HL-60/S4 treated with phorbol 12-myristate 13-acetate at 8.2 ng/mL for 4 days and 3 days (cell line): Measurements from ENCODE around the gene SLC41A1.
"Not testable (repeated sequence)": the region's sequence is repeated elsewhere in the genome, so short reads cannot be mapped to it uniquely, and the experiment has no call there.

ENCODE experiments used
- in situ Hi-C: fragments of 300-500 bp; cut with MboI; formaldehyde crosslinking; loops from 2 replicates; pipeline ENCODE4 v1.15.0; 2022; ENCODE audit warnings: low sequenced_read_pairs

SLC41A1 gene

DNA sequence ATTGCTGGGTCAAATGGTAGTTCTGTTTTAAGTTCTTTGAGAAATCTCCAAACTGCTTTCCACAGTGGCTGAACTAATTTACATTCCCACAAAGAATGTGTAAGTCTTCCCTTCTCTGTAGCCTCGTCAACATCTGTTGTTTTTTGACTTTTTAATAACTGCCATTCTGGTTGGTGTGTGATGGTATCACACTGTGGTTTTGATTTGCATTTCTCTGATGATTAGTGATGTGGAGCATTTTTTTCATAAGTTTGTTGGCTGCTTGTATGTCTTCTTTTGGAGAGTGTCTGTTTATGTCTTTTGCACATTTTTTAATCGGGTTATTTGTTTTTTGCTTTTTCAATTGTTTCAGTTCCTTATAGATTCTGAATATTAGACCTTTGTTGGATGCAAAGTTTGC, 10.3 kb upstream of the SLC41A1 start:
- in situ Hi-C loops = not testable (repeated sequence)

DNA sequence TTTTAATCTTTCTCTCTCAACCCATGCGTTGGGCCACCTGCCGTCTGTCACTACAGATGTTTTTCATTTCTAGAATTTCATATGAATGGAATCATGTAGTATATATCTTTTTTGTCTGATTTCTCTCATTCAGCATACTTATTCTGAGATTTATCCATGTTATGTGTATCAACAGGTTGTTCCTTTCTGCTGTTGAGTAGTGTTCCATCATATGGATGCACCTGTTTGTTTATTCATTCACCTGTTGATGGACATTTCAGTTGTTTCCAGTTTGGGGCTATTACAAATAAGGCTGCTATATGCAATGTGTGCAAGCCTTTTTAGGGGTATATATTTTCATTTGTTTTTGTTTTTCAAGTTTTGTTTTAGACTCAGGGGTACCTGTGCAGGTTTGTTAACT, 9.4 kb upstream of the SLC41A1 start:
- in situ Hi-C loops = no loop called here

GRCh38 chr1:205817988-205818387, 5.0 kb upstream of the SLC41A1 start:
- in situ Hi-C loops = no loop called here

DNA sequence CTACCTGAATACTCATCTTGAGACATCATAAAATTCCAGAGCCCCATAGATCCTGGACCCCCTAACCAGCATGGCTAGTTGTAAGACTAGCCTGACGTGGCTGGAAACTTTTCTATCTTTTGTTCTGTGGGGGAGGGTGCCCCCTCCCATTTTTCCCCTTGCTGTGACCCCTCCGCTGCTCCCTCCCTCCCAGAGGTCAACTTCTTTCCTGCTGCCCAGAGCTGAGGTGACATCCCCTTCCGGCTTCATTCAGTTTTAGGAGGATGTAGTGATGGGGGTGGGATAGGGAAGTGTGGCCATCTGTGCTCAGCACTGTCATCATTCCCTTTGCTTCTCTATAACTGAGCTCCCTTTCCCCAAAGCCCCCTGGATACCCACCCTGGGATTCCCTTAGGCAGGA, 4.4 kb upstream of the SLC41A1 start:
- in situ Hi-C loops = no loop called here

DNA sequence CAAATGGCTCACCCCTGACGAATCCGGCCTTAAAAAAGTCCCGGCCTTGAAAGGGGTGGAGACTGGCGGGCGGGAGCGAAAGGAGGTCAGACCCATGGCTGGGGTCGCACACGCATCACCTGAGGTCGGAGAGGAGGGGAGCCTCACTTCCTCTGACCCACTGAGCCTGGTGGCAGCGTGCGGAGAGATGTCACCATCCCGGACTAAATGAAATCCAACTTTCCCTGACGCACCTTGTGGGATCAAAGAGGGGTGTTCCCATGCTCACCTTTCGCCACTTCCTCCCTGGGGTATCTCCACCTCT, 709 bp upstream of the SLC41A1 start:
- in situ Hi-C loops = no loop called here

DNA sequence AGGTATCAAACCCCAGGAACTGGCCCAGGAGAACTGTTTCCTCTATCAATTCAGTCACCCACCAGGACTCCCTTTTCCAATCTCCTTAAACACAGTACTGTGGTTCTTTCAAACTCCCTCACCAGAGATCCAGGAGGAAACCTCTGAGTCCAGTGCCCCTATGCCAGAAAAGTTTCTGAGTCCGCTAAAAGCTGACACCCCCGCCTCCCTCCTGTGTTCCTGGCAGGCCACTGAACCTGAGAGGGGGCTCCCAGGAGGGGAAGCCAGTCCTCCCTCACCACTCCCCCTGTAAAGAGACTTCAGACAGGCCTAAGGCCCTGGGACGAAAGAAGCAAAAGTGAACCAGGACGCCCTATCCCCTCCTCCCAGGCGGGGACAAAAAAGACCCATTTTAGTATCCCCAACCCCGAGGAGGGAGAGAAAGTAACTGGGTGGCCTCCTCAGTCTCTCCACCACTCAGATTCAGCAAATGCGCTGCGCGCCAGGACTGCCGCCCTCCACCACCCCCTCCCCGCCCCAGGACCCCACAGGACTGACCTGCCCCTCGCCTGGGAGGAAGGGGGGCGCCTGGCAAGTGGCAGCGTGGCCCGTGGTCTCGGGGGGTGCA, 624 bp downstream of the SLC41A1 start:
- in situ Hi-C loops = no loop called here

DNA sequence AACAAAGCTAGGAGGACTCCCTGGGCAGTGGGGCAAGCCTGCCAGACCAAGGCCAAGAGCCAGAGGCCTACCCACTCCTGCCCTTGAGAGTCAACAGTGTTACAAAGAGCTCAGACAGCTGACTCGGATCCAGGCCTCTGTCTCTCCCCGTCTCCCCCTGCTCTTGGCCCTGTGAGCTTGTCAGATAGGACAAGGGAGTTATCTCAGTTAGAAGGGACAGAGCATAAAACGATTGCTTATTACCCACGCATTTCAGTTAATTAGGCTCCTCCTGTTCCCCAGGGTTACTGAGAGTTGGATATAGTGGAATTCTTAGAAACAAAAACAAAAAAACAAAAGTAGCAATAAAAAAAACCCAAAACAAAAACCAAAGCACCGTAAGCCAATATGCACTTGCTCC, 1.3 kb downstream of the SLC41A1 start:
- in situ Hi-C loops = no loop called here

DNA sequence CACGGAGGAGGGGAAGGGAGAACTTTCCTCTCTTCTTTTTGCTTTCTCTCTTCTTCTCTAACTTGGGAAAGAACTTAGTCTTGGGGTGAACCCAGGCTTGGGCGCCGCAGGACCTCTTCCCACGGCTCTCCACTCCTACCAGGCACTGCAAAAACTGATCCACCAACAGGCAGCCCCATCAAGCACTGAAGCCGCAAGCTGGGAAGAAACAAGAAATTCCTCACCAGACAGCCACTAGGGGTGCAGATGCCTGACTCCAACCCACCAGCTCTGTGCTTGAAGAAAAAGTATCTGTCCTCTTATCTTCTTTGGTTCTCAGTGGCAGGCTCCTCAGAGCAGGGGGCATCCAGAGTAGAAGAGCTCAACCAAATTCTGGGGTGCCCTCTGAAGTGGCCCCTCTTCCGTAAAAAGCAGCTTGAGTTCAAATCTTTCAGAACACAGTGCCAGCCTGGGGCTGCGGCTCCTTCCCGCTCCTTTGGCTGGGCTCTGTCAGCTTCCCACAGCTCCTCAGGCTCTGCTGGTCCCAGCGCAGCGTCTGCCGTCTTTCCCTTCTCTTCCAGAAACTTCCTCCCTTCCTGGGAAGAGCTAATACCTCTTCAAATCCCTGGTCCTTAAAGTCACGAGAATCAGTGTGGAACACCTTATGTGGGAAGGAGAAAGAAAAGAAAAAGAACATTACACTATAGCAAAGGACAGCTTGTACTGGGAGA, 2.4 kb downstream of the SLC41A1 start:
- in situ Hi-C loops = no loop called here

DNA sequence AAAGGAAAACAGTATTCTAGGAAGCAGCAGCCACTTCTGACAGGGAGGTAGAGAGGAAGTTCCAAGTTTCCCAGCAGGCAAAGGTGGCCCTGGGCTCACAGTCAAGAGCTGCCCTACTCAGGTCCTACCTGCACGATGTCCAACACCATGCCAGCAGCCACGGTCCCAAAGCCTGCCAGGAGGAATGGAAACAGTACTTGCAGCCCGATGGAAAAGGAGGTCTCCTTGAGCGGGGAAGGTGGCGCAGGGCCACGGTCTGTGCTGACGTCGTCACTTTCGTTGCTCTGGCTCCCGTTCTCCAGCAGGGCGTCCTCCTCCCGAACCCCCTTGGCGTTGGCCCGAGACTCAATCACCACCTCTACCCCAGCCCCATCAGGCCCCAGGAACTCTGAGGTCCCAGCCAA, 3.1 kb downstream of the SLC41A1 start:
- in situ Hi-C loops = no loop called here

DNA sequence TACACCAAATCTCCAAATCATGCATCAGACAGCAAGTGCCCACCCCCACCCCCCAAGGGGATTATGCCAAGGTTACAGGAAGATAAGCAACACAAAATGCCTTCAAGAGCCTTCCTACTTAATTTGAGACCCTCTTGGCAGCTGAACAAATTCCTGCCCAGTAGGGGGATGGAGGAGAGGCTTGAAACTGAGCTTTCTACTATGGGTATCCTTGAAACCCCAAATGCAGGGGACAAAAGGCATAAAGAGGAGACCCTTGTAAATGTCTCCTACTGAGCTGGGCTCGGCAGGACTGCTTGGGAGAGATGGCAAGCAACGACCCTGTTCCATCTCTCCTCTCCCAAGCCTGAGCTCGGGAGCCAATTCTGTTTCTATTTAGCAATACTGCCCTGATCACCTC, 3.5 kb downstream of the SLC41A1 start:
- in situ Hi-C loops = no loop called here

GRCh38 chr1:205805082-205805711, 7.8 kb downstream of the SLC41A1 start:
- in situ Hi-C loops = no loop called here

DNA sequence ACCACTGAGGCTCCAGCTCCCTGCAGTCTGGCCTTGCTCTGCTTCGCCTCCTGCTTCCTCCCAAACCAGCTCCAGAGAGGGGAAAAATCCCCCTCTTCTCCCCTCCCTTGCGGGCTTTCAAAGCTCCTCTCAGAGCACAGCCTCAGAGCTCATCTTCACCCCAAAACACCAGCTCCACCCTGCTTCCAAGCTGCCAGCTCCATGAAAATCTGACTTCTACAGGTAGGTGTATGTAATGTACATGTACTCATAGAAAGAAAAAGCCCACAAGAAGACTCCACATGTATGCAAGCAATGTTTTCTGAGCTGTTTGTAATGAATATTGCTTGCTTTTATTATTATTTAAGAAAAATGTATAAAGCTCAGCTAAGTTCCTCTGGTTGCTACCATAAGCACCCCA, 8.4 kb downstream of the SLC41A1 start:
- in situ Hi-C loops = no loop called here

- in situ Hi-C loops = no loop called here
Measured at GRCh38 chr1:205803986-205804385, 9.0 kb downstream of the SLC41A1 start.

DNA sequence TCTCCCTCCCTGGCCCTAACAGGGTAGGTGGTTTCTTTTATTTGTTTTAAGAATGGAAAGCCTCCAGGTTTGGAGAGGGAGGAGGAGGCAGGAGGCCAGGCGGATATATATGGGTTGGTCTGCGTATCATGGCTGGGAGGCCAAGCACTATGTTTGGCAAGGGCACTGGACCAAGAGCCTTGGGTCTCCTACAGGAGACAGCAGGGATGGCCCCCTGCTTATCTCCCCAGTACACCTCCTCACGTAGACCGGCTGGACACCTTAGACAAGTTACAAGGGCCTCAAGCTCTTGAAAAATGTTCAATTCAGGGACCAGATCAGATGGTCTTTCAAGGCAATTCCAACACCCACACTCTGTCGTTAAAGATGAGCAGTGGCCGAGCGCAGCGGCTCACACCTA, 10.9 kb downstream of the SLC41A1 start:
- in situ Hi-C loops = no loop called here

GRCh38 chr1:205800981-205801703, 11.9 kb downstream of the SLC41A1 start:
- in situ Hi-C loops = no loop called here

GRCh38 chr1:205800427-205800826, 12.6 kb downstream of the SLC41A1 start:
- in situ Hi-C loops = no loop called here

GRCh38 chr1:205798577-205798976, 14.4 kb downstream of the SLC41A1 start:
- in situ Hi-C loops = loop anchor here (10.0 to 25.0 kb wide), 2 partner anchors 186 to 314 kb away; partner anchors contain the start of gene AVPR1B

DNA sequence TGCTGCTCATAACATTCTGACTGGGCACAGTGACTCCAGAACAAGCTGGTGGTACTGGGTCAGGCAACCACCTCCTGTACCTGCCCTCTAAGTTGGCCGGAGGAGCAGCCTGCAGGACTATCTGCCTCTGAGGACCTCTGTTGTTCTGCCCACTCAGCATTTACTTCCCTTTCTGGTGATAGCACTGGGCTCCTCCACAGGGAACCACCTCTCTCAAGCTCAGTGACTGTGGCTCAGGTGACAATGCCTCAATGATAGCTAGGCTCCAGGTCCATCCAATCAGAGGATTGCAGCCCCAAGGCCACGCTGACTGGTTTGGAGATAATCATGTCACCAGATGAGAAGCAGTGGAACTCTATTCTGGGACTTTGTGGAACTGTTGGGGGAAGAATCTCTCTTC, 15.8 kb downstream of the SLC41A1 start:
- in situ Hi-C loops = loop anchor here (10.0 to 25.0 kb wide), 2 partner anchors 188 to 315 kb away; partner anchors contain the start of gene AVPR1B

- in situ Hi-C loops = loop anchor here (10.0 to 25.0 kb wide), 2 partner anchors 191 to 318 kb away; partner anchors contain the start of gene AVPR1B
Measured at GRCh38 chr1:205794011-205794730, 18.8 kb downstream of the SLC41A1 start.

DNA sequence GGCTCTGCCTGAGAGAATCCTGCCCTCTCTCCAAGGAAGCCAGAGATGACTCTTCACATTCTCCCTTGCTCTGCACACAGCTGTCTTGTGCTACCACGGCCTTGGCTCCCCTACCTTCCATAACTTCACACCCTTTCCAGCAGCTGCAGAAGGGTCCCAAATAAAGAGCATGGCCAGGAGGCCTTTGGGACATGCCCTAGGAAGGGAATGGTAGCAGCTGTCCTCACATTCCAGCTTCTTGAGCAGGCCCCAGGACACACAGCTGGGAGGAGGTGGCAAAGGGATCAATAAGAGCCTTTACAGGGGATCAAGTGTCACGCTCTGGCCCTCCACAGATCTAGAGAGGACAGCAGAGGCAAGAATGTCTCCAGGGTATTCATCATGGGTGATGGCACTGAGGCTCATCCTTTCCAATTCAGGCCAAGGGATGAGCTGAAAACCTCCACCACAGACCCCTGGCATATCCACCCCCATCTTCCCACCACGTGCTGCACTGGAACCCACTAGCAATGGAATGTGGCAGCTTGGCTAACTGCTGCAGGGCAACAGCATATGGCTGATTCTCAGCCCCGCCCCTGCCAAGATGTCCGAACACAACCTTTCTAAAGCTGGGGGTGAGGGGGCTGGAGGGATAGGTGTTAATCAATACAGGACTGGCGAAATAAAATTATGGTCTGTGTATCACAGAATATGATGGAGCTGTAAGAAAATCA, 19.9 kb downstream of the SLC41A1 start:
- in situ Hi-C loops = loop anchor here (10.0 to 25.0 kb wide), 2 partner anchors 192 to 319 kb away; partner anchors contain the start of gene AVPR1B
